Measurements from ENCODE around the gene PACRG. TPM values are rescaled to one million over a fixed set of nuclear protein-coding genes. Genes with fewer than 3 reads are reported as not detected.

Gene PACRG
- total and polyA plus RNA-seq, 2 of the 8 experiments (the other 6 are each of a cell fraction or from before 2014, with no cell fraction given), result 0.44 to 0.54 TPM

DNA sequence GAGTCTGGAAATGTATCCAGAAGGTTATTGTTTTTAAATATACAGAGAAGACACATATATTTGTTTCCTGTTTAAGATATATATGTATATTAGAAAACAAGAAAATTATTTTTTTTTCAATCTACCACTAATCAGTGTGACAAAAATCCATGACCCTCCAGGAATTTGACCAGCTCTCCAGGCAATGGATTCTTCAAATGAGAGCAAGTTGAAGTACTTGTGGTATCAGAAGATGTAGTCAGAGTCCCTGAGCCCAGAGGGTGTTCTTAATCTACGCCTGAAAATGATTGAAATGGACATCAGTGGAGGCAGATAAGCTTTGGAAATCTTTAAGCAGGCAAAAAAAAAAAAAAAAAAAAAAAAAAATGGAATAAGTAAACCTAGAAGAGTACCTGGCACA is 500.3 kb downstream of the PACRG start:
- no peak overlapping the region for H3K4me3 ChIP-seq (ENCODE audit: extremely low read depth in 1 of 4, insufficient read depth in 2 of 4, low read depth in 3 of 4, low read length in 4 of 4)
- H3K56ac ChIP-seq (replicated peaks; ENCODE audit: insufficient read length, low read depth, low read length), result no peak overlapping the region
- H2BK12ac ChIP-seq (ENCODE audit: low read depth, low read length), result no peak overlapping the region
- POLR2A ChIA-PET (ENCODE audit: partially characterized antibody), result no interaction called here
- H3K18ac ChIP-seq (ENCODE audit: extremely low read depth, low read length), result no peak overlapping the region
- no peaks in the 10 kb centered on the region for H3K9me3 ChIP-seq (ENCODE audit: insufficient read depth in 2 of 2, low read depth in 1 of 2, low read length in 1 of 2)
- H3K27me3 ChIP-seq (replicated peaks in 1 of 4; ENCODE audit: control insufficient read depth in 3 of 4, extremely low read depth in 1 of 4, insufficient read depth in 3 of 4, low read length in 3 of 4), result no peaks in the 10 kb centered on the region
- H3K23me2 ChIP-seq (ENCODE audit: low read depth, low read length), result no peaks in the 10 kb centered on the region
- H3K4me1 ChIP-seq (replicated peaks in 1 of 4; ENCODE audit: control insufficient read depth in 3 of 4, insufficient read depth in 4 of 4, low read length in 3 of 4), result peaks cover 0 to 3% (median 0%) of the 10 kb centered on the region in 4 experiments; a peak in 2 of 7 replicates
- no peak overlapping the region for H4K91ac ChIP-seq (replicated peaks; ENCODE audit: insufficient read length, low read length)
- H3K79me2 ChIP-seq (ENCODE audit: control insufficient read depth in 1 of 2, insufficient read depth in 2 of 2, low read length in 2 of 2), result no peaks in the 10 kb centered on the region
- H3K23ac ChIP-seq (ENCODE audit: insufficient read length), result no peak overlapping the region
- no peaks in the 10 kb centered on the region for H3K36me3 ChIP-seq (ENCODE audit: control insufficient read depth in 2 of 4, insufficient read depth in 4 of 4, low read length in 3 of 4)
- H3K4ac ChIP-seq (replicated peaks; ENCODE audit: insufficient read length, low read depth, low read length), result no peak overlapping the region
- no peak overlapping the region for H3K9ac ChIP-seq (replicated peaks in 1 of 4; ENCODE audit: extremely low read depth in 1 of 4, low read depth in 3 of 4, low read length in 3 of 4)
- no peak overlapping the region for H2BK5ac ChIP-seq (ENCODE audit: low read depth, low read length)
- CTCF ChIA-PET (ENCODE audit: partially characterized antibody), result interaction anchor here (0.6 to 0.9 kb wide), 2 partner anchors 12 to 250 kb away, joined by 3 to 5 read pairs; no protein-coding TSS in a partner anchor
- FAIRE-seq (no peak), DNase-seq (ENCODE audit: low read depth in 1 of 2, low spot score in 2 of 2) (no peak)
- H2BK20ac ChIP-seq (ENCODE audit: low read length), result no peak overlapping the region
- no peak overlapping the region for H2BK15ac ChIP-seq (ENCODE audit: low read length)
- no peak overlapping the region for H4K8ac ChIP-seq (ENCODE audit: extremely low read depth, insufficient read depth, low read length)
- H3K4me2 ChIP-seq (ENCODE audit: insufficient read depth in 1 of 2, low read depth in 2 of 2, low read length in 2 of 2), result no peak overlapping the region
- H3K27ac ChIP-seq (ENCODE audit: low read depth, low read length), result no peak overlapping the region
- H2AK5ac ChIP-seq (ENCODE audit: low read depth, low read length), result no peak overlapping the region
- H2BK120ac ChIP-seq (replicated peaks; ENCODE audit: low read depth, low read length), result no peak overlapping the region
- 100% methylated on average over 1 of the region's 1 CpG; no CpG with 5 or more reads in 1 of the 2 experiments for WGBS, 2 experiments (ENCODE audit: extremely low coverage in 1 of 2, insufficient coverage in 1 of 2, insufficient read length in 1 of 2, insufficient replicate concordance in 2 of 2, low coverage in 1 of 2, low lambda C conversion rate in 2 of 2, missing lambda C conversion rate in 1 of 2)
- no peaks in the 10 kb centered on the region for H4K20me1 ChIP-seq (replicated peaks in 1 of 2; ENCODE audit: control insufficient read depth in 1 of 2, insufficient read depth in 2 of 2, low read length in 2 of 2)
- no peaks in the 10 kb centered on the region for H3K79me1 ChIP-seq (ENCODE audit: low read depth, low read length)
- H4K5ac ChIP-seq (ENCODE audit: insufficient read length, low read depth, low read length), result no peak overlapping the region
- no peak overlapping the region for H3K14ac ChIP-seq (ENCODE audit: insufficient read length)
- H2AFZ ChIP-seq (ENCODE audit: low read length), result no peak overlapping the region
- no peak for TF ChIP-seq BRCA1 (IDR thresholded peaks at IDR 0.05; ENCODE audit: low read depth, low read length)
- no peak for TF ChIP-seq MAFK (IDR thresholded peaks at IDR 0.05; ENCODE audit: low read depth, low read length)
- TF ChIP-seq RXRA (IDR thresholded peaks at IDR 0.05; ENCODE audit: insufficient read depth, low read depth, low read length), result no peak
- no peak for TF ChIP-seq SP2 (IDR thresholded peaks at IDR 0.05; ENCODE audit: low read length)
- TF ChIP-seq RFX5 (IDR thresholded peaks at IDR 0.05; ENCODE audit: borderline replicate concordance, low read depth, low read length), result no peak
- TF ChIP-seq POLR2AphosphoS5 (IDR thresholded peaks at IDR 0.05; ENCODE audit: low read depth, low read length), result no peak
- TF ChIP-seq NANOG (IDR thresholded peaks at IDR 0.05; ENCODE audit: insufficient read depth, low read depth, low read length, poor library complexity, severe bottlenecking), result no peak
- TF ChIP-seq, protein P1, sequence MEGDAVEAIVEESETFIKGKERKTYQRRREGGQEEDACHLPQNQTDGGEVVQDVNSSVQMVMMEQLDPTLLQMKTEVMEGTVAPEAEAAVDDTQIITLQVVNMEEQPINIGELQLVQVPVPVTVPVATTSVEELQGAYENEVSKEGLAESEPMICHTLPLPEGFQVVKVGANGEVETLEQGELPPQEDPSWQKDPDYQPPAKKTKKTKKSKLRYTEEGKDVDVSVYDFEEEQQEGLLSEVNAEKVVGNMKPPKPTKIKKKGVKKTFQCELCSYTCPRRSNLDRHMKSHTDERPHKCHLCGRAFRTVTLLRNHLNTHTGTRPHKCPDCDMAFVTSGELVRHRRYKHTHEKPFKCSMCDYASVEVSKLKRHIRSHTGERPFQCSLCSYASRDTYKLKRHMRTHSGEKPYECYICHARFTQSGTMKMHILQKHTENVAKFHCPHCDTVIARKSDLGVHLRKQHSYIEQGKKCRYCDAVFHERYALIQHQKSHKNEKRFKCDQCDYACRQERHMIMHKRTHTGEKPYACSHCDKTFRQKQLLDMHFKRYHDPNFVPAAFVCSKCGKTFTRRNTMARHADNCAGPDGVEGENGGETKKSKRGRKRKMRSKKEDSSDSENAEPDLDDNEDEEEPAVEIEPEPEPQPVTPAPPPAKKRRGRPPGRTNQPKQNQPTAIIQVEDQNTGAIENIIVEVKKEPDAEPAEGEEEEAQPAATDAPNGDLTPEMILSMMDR (IDR thresholded peaks at IDR 0.05; ENCODE audit: control extremely low read depth in 1 of 3, insufficient read depth in 1 of 3, low read depth in 1 of 3, low read length in 3 of 3), result no peak
- no peak for TF ChIP-seq KDM1A (IDR thresholded peaks at IDR 0.05; ENCODE audit: borderline replicate concordance, low read length)
- TF ChIP-seq HDAC6 (IDR thresholded peaks at IDR 0.05; ENCODE audit: low read depth, low read length), result no peak
- no peak for TF ChIP-seq SIX5 (IDR thresholded peaks at IDR 0.05; ENCODE audit: low read depth, low read length)
- no peak for TF ChIP-seq NRF1 (IDR thresholded peaks at IDR 0.05; ENCODE audit: low read depth, low read length)
- no peak for TF ChIP-seq JUND (IDR thresholded peaks at IDR 0.05; ENCODE audit: low read length)
